GM12878 (cell line): ENCODE measurements around the gene SIK3. TPM values are rescaled to one million over a fixed set of nuclear protein-coding genes. Genes with fewer than 3 reads are reported as not detected.

Source experiments
- BCLAF1 ChIP-seq: fragments of 450-650 bp; IDR thresholded peaks from 2 replicates; pipeline ENCODE4 v1.6.1; 2017; ENCODE audit warnings: antibody characterized with exemption, mild to moderate bottlenecking, moderate library complexity
- BMI1 ChIP-seq: fragments of 450-650 bp; IDR thresholded peaks from 2 replicates; pipeline ENCODE4 v1.6.1; 2016; ENCODE audit warnings: mild to moderate bottlenecking, moderate library complexity, borderline replicate concordance
- BRCA1 ChIP-seq: IDR thresholded peaks from 2 replicates; pipeline ENCODE4 v1.6.1; 2011; ENCODE audit warnings: low read depth, low read length, improper control_type of control experiment
- CBX3 ChIP-seq: fragments of 200-600 bp; sonication (generic); IDR thresholded peaks from 2 replicates; pipeline ENCODE4 v1.6.1; 2016; ENCODE audit warnings: low read depth, borderline replicate concordance
- CHD4 ChIP-seq: fragments of 200-600 bp; sonication (generic); IDR thresholded peaks from 2 replicates; pipeline ENCODE4 v1.6.1; 2016; ENCODE audit warnings: mild to moderate bottlenecking
- ETV6 ChIP-seq, 2 experiments: fragments of 450-650 bp in 1 of 2; IDR thresholded peaks in 1 of 2; conservative IDR thresholded peaks in 1 of 2; 2 replicates each; pipeline ENCODE4 v1.6.1; 2014; ENCODE audit warnings: antibody characterized with exemption in 1 of 2, borderline replicate concordance in 1 of 2, low read depth in 1 of 2, mild to moderate bottlenecking in 1 of 2, moderate library complexity in 1 of 2
- FOXK2 ChIP-seq: fragments of 450-650 bp; IDR thresholded peaks from 2 replicates; pipeline ENCODE4 v1.6.1; 2017; ENCODE audit warnings: mild to moderate bottlenecking, moderate library complexity
- HDAC6 ChIP-seq: fragments of 200-600 bp; sonication (generic); IDR thresholded peaks from one replicate; pipeline ENCODE4 v1.8.0; 2017; ENCODE audit warnings: antibody characterized with exemption; ENCODE audit not compliant: unreplicated experiment
- JUND ChIP-seq: IDR thresholded peaks from 2 replicates; pipeline ENCODE4 v1.6.1; 2012; ENCODE audit warnings: low read depth, mild to moderate bottlenecking, low read length, improper control_type of control experiment, moderate library complexity
- PML ChIP-seq: IDR thresholded peaks from 2 replicates; pipeline ENCODE4 v1.6.1; 2012; ENCODE audit warnings: low read length, inconsistent platforms
- SIX5 ChIP-seq: IDR thresholded peaks from 2 replicates; pipeline ENCODE4 v1.6.1; 2011; ENCODE audit warnings: mild to moderate bottlenecking, low read depth, low read length, moderate library complexity; ENCODE audit not compliant: severe bottlenecking
- SMAD1 ChIP-seq: fragments of 450-650 bp; IDR thresholded peaks from 2 replicates; pipeline ENCODE4 v1.6.1; 2018; ENCODE audit warnings: mild to moderate bottlenecking, low read depth; ENCODE audit not compliant: partially characterized antibody
- TBL1XR1 ChIP-seq: IDR thresholded peaks from 2 replicates; pipeline ENCODE4 v1.6.1; 2012; ENCODE audit warnings: low read depth, low read length, improper control_type of control experiment
- ZNF217 ChIP-seq: fragments of 450-650 bp; IDR thresholded peaks from 2 replicates; pipeline ENCODE4 v1.6.1; 2017; ENCODE audit warnings: antibody characterized with exemption, mild to moderate bottlenecking
- polyA plus RNA-seq, 11 experiments: library from polyadenylated mRNA; depleted of rRNA in 4 of 11; unstranded in 6 of 11; stranded (reverse) in 5 of 11; fragments of >200 nt; fragmentation: Nextera tagmentation in 4 of 11; fragmentation: Illumina TruSeq in 1 of 11; extraction: Ambion mirVana in 4 of 11; extraction: Trizol in 1 of 11; gene quantifications; 1 replicate in 1 of 11; 2 replicates in 10 of 11; pipeline versions ENCODE4 v1.2.1 to v1.2.3, GENCODE V29; 2011 to 2016; ENCODE audit warnings: inconsistent platforms in 2 of 11, missing spikeins in 2 of 11, low read depth in 1 of 11
- total RNA-seq, 4 experiments: library from RNA; depleted of rRNA in 3 of 4; stranded (reverse); fragments of >200 nt in 3 of 4; fragmentation: Illumina TruSeq in 1 of 4; extraction: Trizol in 1 of 4; gene quantifications; 2 replicates each; pipeline versions ENCODE4 v1.2.1 to v1.2.3, GENCODE V29; 2013 to 2021
- TF ChIP-seq, protein P1 (sequence below): fragments of 450-650 bp; IDR thresholded peaks from 2 replicates; pipeline ENCODE4 v1.6.1; 2016; ENCODE audit warnings: mild to moderate bottlenecking, moderate library complexity, borderline replicate concordance
- TF ChIP-seq, protein P2 (sequence below): fragments of 450-650 bp; IDR thresholded peaks from 2 replicates; pipeline ENCODE4 v1.6.1; 2016; ENCODE audit warnings: mild to moderate bottlenecking
- TF ChIP-seq, protein P3 (sequence below): IDR thresholded peaks from 2 replicates; pipeline ENCODE4 v1.6.1; 2011; ENCODE audit warnings: borderline replicate concordance, low read depth, mild to moderate bottlenecking, moderate library complexity, low read length; ENCODE audit not compliant: insufficient read depth, poor library complexity, severe bottlenecking

The SIK3 gene
- total and polyA plus RNA-seq, 10 of the 15 experiments (the other 5 are each of a cell fraction or from before 2014, with no cell fraction given), result 2.5 to 31.9 (median 11.1) TPM

DNA sequence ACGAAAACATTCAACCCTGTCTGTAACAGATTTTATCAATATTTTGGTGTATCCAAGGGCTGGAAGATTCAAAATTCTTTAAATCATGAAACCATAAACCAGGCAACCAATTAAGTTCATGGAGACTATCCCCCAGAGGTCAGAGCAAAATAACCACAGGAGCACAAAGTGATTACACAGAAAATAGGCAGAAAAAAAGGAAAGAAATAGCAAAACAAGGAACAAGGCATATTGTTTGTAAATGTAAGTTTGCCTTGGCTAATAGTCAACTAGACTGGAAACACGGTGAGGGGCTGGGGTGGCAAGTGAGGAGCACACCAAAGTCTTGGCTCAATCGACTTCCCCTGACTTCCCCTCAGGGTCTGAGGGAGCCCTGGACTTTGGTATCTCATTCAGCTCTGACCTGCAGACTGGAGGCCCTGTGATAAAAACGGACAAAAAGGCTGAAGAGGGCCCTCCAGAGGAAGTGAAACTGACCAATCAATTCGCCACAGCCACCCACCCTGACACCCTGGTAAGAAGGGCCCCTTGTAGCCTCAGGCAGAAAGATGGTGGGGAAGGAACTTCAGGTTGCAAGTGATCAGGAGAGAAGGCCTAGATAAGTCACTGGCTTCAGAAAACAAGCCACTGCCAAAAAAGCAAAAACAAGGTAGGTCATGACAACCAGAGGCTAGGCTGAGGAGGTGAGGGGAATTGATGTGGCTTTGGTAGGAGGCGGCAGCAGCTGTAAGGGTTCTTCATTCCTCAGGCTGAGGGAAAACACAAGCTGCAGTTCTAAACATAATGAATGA is 1.8 kb downstream of the SIK3 start (continued):
- TF ChIP-seq BCLAF1 (no peak), TBL1XR1 (peak; percentile 81; the same call in 1 of the 2 replicates), BRCA1 (no peak), JUND (no peak), ZNF217 (no peak; the same call in 1 of the 2 replicates), BMI1 (peak; percentile 54; the same call in 1 of the 2 replicates), CHD4 (no peak), PML (no peak), SIX5 (no peak), FOXK2 (no peak), CBX3 (no peak), HDAC6 (no peak), ETV6 (conservative IDR thresholded peaks at IDR 0.05 in 1 of 2, IDR thresholded peaks at IDR 0.05 in 1 of 2; ENCODE audit: borderline replicate concordance in 1 of 2, low read depth in 1 of 2) (peak in 1 of 2 experiments; percentile 81; a peak in 2 of 4 replicates), SMAD1 (no peak)
- TF ChIP-seq, protein P1, sequence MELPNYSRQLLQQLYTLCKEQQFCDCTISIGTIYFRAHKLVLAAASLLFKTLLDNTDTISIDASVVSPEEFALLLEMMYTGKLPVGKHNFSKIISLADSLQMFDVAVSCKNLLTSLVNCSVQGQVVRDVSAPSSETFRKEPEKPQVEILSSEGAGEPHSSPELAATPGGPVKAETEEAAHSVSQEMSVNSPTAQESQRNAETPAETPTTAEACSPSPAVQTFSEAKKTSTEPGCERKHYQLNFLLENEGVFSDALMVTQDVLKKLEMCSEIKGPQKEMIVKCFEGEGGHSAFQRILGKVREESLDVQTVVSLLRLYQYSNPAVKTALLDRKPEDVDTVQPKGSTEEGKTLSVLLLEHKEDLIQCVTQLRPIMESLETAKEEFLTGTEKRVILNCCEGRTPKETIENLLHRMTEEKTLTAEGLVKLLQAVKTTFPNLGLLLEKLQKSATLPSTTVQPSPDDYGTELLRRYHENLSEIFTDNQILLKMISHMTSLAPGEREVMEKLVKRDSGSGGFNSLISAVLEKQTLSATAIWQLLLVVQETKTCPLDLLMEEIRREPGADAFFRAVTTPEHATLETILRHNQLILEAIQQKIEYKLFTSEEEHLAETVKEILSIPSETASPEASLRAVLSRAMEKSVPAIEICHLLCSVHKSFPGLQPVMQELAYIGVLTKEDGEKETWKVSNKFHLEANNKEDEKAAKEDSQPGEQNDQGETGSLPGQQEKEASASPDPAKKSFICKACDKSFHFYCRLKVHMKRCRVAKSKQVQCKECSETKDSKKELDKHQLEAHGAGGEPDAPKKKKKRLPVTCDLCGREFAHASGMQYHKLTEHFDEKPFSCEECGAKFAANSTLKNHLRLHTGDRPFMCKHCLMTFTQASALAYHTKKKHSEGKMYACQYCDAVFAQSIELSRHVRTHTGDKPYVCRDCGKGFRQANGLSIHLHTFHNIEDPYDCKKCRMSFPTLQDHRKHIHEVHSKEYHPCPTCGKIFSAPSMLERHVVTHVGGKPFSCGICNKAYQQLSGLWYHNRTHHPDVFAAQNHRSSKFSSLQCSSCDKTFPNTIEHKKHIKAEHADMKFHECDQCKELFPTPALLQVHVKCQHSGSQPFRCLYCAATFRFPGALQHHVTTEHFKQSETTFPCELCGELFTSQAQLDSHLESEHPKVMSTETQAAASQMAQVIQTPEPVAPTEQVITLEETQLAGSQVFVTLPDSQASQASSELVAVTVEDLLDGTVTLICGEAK, result peak; percentile 11; the same call in 1 of the 2 replicates
- TF ChIP-seq, protein P2, sequence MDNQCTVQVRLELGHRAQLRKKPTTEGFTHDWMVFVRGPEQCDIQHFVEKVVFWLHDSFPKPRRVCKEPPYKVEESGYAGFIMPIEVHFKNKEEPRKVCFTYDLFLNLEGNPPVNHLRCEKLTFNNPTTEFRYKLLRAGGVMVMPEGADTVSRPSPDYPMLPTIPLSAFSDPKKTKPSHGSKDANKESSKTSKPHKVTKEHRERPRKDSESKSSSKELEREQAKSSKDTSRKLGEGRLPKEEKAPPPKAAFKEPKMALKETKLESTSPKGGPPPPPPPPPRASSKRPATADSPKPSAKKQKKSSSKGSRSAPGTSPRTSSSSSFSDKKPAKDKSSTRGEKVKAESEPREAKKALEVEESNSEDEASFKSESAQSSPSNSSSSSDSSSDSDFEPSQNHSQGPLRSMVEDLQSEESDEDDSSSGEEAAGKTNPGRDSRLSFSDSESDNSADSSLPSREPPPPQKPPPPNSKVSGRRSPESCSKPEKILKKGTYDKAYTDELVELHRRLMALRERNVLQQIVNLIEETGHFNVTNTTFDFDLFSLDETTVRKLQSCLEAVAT, result peak; percentile 88
- TF ChIP-seq, protein P3, sequence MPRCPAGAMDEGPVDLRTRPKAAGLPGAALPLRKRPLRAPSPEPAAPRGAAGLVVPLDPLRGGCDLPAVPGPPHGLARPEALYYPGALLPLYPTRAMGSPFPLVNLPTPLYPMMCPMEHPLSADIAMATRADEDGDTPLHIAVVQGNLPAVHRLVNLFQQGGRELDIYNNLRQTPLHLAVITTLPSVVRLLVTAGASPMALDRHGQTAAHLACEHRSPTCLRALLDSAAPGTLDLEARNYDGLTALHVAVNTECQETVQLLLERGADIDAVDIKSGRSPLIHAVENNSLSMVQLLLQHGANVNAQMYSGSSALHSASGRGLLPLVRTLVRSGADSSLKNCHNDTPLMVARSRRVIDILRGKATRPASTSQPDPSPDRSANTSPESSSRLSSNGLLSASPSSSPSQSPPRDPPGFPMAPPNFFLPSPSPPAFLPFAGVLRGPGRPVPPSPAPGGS, result peak; percentile 40
